Kidney (tissue), 14 donors: ENCODE measurements around the gene RPS19BP1. TPM values are rescaled to one million over a fixed set of nuclear protein-coding genes. Genes with fewer than 3 reads are reported as not detected.
A peak's percentile ranks its signal among the peaks of the same experiment; 100 is the strongest.

Experiments used
- DNase-seq, 5 donors: peaks; one replicate each; pipeline ENCODE4 v3.0.0-alpha.2; 2013 to 2020
- FAIRE-seq: peaks from 2 replicates; lab custom pipeline; 2012; peaks lifted over from hg19 to GRCh38; lab: Jason Lieb, UNC
- H3K27ac ChIP-seq, 2 donors: one replicate each; pipeline ENCODE4 v1.7.0; 2013; ENCODE audit warnings: low read depth in 2 of 2, low read length in 2 of 2, inconsistent platforms in 1 of 2
- H3K27me3 ChIP-seq: one replicate; pipeline ENCODE4 v1.7.1; 2013; ENCODE audit warnings: low read length, inconsistent platforms; ENCODE audit not compliant: control insufficient read depth, insufficient read depth
- H3K36me3 ChIP-seq, 3 donors: one replicate each; pipeline versions ENCODE4 v1.7.0 to v1.7.1; 2013; ENCODE audit warnings: low read length in 3 of 3, control low read depth in 1 of 3, inconsistent platforms in 1 of 3; ENCODE audit not compliant: insufficient read depth in 3 of 3, control insufficient read depth in 2 of 3
- H3K4me1 ChIP-seq, 3 donors: one replicate each; pipeline versions ENCODE4 v1.7.0 to v1.7.1; 2013; ENCODE audit warnings: low read length in 3 of 3, inconsistent platforms in 1 of 3, low read depth in 1 of 3; ENCODE audit not compliant: control insufficient read depth in 2 of 3, insufficient read depth in 2 of 3
- H3K4me3 ChIP-seq, 3 donors: one replicate each; pipeline versions ENCODE4 v1.7.0 to v1.8.1; 2013; ENCODE audit warnings: low read length in 3 of 3, control low read depth in 1 of 3, inconsistent platforms in 1 of 3
- H3K9ac ChIP-seq, 3 donors: one replicate each; pipeline versions ENCODE4 v1.7.0 to v1.7.1; 2013; ENCODE audit warnings: low read length in 3 of 3, control low read depth in 1 of 3, inconsistent platforms in 1 of 3
- H3K9me3 ChIP-seq, 3 donors: one replicate each; pipeline versions ENCODE4 v1.7.0 to v1.7.1; 2013; ENCODE audit warnings: low read length in 3 of 3, control low read depth in 1 of 3, inconsistent platforms in 1 of 3; ENCODE audit not compliant: control insufficient read depth in 2 of 3, insufficient read depth in 1 of 3
- intact Hi-C: fragments of 100-400 bp; cut with DNase I; formaldehyde crosslinking; loops from one replicate; pipeline ENCODE4 v1.11.1; 2022
- polyA plus RNA-seq: library from polyadenylated mRNA; stranded (reverse); fragments of 350-450 nt; fragmentation: Illumina TruSeq; extraction: RNeasy Lipid Tissue Mini Kit (QIAGEN cat#74804); gene quantifications from one replicate; pipeline ENCODE4 v1.2.3, GENCODE V29; 2014; ENCODE audit warnings: low read depth, low replicate concordance; ENCODE audit not compliant: insufficient read depth
- total RNA-seq: library from RNA; stranded (reverse); fragmentation: NEBNext Ultra II Directional; extraction: Animal tissue kit (Norgen Biotek cat#: 25700); gene quantifications from one replicate; pipeline ENCODE4 v1.2.1, GENCODE V29; 2021
- TF ChIP-seq, protein P1 (sequence below): IDR thresholded peaks from 3 replicates; pipeline ENCODE4 v1.5.1; 2012; ENCODE audit warnings: mild to moderate bottlenecking, moderate library complexity, borderline replicate concordance; ENCODE audit not compliant: insufficient read depth; ENCODE audit errors: extremely low read depth
- donor health status: control.
- donor health status: control.
- donor health status: control.
- donor health status: control.
- donor health status: control.
- donor health status: DM: yes; HTN: yes; CAD: no.
- donor health status: Normal renal cell carcinoma (clear cell type).

The RPS19BP1 gene
- total and polyA plus RNA-seq, 2 donors from 2014 or later = 51.8 to 180 TPM

DNA sequence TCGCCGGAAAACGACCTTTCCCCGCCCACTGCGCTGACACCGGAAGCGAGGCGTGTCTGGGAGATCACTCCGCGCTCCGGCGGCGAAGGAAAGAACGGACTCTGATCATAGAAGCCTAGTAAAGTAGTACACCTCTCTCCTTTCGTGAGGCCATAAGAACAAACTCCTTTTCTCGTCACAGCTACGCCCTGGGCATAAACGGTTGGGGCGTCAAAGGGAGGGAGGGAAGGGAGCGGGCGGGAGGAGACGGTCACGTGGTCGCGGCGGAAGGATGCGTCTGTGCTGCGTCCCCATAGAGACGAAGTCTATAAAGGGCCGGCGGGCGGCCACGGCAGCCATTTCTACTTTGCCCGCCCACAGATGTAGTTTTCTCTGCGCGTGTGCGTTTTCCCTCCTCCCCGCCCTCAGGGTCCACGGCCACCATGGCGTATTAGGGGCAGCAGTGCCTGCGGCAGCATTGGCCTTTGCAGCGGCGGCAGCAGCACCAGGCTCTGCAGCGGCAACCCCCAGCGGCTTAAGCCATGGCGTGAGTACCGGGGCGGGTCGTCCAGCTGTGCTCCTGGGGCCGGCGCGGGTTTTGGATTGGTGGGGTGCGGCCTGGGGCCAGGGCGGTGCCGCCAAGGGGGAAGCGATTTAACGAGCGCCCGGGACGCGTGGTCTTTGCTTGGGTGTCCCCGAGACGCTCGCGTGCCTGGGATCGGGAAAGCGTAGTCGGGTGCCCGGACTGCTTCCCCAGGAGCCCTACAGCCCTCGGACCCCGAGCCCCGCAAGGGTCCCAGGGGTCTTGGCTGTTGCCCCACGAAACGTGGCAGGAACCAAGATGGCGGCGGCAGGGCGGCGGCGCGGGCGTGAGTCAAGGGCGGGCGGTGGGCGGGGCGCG lies 12.1 kb downstream of the RPS19BP1 start, which contains the start of gene ATF4:
Gene ATF4 (plus strand): TSS at position 337 of the 880 bp plus-strand sequence. CDS start 884 bp downstream, outside the sequence.
- peak within 1 kb of the TSS; percentile 87 to 97 (median 94) for H3K4me3 ChIP-seq
- FAIRE-seq = no peak
- H3K36me3 ChIP-seq = peaks cover 7 to 38% (median 28%) of the 10 kb centered on the region in 3 donors
- peak within 1 kb of the TSS; percentile 96 to 99 (median 97) for H3K9ac ChIP-seq
- TF ChIP-seq, protein P1, sequence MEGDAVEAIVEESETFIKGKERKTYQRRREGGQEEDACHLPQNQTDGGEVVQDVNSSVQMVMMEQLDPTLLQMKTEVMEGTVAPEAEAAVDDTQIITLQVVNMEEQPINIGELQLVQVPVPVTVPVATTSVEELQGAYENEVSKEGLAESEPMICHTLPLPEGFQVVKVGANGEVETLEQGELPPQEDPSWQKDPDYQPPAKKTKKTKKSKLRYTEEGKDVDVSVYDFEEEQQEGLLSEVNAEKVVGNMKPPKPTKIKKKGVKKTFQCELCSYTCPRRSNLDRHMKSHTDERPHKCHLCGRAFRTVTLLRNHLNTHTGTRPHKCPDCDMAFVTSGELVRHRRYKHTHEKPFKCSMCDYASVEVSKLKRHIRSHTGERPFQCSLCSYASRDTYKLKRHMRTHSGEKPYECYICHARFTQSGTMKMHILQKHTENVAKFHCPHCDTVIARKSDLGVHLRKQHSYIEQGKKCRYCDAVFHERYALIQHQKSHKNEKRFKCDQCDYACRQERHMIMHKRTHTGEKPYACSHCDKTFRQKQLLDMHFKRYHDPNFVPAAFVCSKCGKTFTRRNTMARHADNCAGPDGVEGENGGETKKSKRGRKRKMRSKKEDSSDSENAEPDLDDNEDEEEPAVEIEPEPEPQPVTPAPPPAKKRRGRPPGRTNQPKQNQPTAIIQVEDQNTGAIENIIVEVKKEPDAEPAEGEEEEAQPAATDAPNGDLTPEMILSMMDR = no peak
- peak within 1 kb of the TSS; percentile 100 for H3K27ac ChIP-seq
- no peaks in the 10 kb centered on the region for H3K27me3 ChIP-seq
- intact Hi-C loops = no loop called here
- H3K4me1 ChIP-seq = peaks cover 5 to 39% (median 26%) of the 10 kb centered on the region in 3 donors
- no peaks in the 10 kb centered on the region for H3K9me3 ChIP-seq
- peak; percentile 73 to 97 (median 85) for DNase-seq

DNA sequence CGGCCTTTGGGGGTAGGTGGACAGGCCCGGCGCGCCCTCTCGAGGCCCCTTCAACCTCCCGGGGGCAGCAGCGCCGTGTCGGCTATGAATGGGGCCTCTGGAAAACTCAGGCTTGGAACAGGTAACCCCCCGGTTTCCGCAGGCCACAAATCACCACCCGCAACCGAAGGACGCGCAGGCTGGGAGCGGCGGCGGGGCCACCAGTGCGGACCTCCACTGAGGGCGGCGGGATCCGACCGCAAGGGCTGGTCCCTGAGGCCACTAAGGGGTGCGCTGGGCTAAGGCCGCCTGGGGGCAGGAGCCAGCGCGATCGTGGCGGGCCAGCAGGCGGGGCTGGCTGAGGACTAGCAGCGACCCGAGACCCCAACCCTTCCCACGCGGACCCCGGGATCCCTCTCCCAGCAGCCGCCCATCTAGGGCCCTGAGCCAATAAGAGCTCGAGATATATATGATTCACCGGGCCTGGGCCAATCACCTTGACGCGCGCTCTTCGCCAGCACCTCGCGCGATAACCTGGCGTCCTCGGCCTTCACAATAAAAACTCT lies 12.8 kb downstream of the RPS19BP1 start:
- Histone ChIP-seq H3K36me3 (peaks cover 12 to 39% (median 33%) of the 10 kb centered on the region in 3 donors), H3K9me3 (no peaks in the 10 kb centered on the region), H3K9ac (peak overlapping the region; percentile 50 to 99 (median 97)), H3K27ac (peak overlapping the region; percentile 100), H3K4me3 (peak overlapping the region; percentile 87 to 97 (median 94)), H3K4me1 (peaks cover 5 to 38% (median 26%) of the 10 kb centered on the region in 3 donors), H3K27me3 (no peaks in the 10 kb centered on the region)
- TF ChIP-seq, protein P1 = peak; percentile 2
- intact Hi-C loops = loop anchor here (10.0 kb wide), 1 partner anchor 115 kb away; no protein-coding TSS in a partner anchor
- DNase-seq (peak; percentile 98 to 99 (median 99)), FAIRE-seq (peak; percentile 83)

DNA sequence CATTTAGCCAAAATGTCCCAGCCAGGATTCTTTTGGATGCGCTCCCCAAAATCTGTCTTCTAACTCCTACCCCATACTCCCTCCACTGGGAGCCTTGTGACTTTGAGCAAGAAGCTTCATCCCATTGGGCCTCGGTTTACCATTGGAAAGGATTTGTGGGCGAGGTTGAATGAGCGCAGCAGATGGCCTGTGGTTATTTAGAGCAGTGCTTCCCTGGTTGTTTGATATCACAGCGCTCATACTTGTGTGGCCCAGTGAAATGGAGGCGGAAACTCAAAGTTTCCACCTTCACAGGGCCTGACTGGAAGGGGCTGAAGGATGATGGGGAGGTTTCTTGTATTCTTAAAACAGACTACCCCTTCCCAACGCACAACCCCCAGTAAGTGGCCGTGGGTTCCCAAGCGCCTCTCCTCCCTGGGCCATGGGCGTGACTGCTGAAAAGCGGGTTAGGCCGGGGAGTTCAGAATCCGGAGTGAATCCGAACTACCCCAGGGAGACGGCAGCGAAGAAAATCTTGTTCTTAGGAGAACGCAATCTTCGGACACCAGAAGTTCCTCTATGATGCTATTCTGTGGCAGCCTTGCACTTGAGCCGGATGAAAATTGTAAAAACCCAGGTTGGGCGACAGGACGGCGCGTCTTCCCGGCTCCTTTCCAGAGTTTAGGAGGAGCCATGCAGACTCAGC lies 13.4 kb downstream of the RPS19BP1 start:
- no peak for FAIRE-seq
- Histone ChIP-seq H3K27me3 (no peaks in the 10 kb centered on the region), H3K36me3 (peaks cover 15 to 39% (median 30%) of the 10 kb centered on the region in 3 donors), H3K27ac (peak overlapping the region; percentile 100), H3K4me1 (peaks cover 5 to 35% (median 22%) of the 10 kb centered on the region in 3 donors), H3K4me3 (peak overlapping the region; percentile 87 to 97 (median 94)), H3K9ac (peak overlapping the region; percentile 50 to 99 (median 55)), H3K9me3 (no peaks in the 10 kb centered on the region)
- DNase-seq = peak in 2 of 5 donors; percentile 69 to 79
- TF ChIP-seq, protein P1 = no peak
- intact Hi-C loops = loop anchor here (10.0 kb wide), 1 partner anchor 114 kb away; no protein-coding TSS in a partner anchor
